ENCODE data around the gene GRIN2A.

- TF ChIP-seq CTCF (IDR thresholded peaks at IDR 0.05; ENCODE audit: insufficient read depth, low read length) = no peak
- TF ChIP-seq POLR2AphosphoS5 (IDR thresholded peaks at IDR 0.05; ENCODE audit: low read depth) = no peak
- TF ChIP-seq GABPA (IDR thresholded peaks at IDR 0.05; ENCODE audit: low read depth) = no peak
- TF ChIP-seq REST (IDR thresholded peaks at IDR 0.05; ENCODE audit: insufficient replicate concordance, low read depth) = no peak
These were observed 117.2 kb downstream of the GRIN2A start for GRCh38 chr16:10065019-10065418.

Measured in HL-60 (cell line).